ENCODE measurements around the gene SHC2.
"Not testable (repeated sequence)": the region's sequence is repeated elsewhere in the genome, so short reads cannot be mapped to it uniquely, and the experiment has no call there.

The SHC2 gene

DNA sequence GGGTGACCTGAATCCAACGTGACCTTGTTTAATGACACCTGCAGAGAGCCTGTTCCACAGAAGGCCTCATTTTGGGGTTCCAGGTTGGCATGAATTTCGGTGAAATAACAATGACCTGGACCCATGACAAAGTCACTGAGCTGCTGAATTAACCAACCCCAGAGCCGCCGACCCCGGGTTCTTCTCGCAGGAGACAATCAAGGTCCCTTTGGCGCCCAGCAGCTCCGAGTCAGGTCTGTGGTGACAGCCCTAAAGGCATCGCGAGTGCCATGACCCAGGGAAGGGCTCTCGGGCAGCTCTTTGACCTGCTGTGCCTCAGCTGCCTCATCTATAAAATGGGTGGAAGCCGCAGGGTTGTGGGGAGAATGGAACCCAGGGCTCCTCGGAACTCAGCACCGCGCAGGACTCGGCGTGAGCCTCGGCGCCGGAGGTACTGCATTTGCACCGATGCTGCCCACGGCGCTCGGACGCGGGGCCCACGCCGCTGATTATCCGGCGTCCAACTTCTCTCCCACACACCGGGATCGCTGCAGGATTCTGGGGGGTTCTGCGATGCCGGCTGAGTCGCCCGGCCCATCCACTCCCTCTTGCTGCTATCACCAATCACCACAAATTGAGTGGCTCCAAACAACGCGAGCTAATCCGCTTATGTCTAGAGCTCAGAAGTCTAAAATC, 5.7 kb downstream of the SHC2 start:
- TF ChIP-seq CTCF (IDR thresholded peaks at IDR 0.05; ENCODE audit: low read depth, low read length), result no peak
- no peak overlapping the region for H3K4me3 ChIP-seq (ENCODE audit: low read depth, low read length)
- no peak for DNase-seq (ENCODE audit: low read depth, low spot score)
- in situ Hi-C loops (cut with HindIII; ENCODE audit: low sequenced_read_pairs), result no loop called here

DNA sequence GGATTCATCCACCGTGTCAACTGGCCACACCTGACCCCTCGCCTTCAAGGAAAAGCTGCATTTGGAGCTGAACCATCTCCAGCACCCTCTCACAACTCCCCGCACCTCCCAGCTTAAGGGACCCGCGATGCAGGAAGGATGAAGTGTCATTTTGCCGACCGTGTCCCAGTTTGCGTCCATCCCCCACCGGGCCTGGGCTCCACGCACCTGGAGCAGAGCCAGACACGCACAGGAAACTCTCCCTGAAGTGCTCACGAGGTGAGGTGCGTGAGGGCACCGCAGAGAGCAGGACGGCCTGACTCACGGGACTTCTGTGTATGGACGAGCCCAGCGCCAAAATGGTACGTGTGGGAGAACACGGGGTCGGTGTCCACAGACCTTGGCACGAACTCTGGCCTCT, 7.2 kb downstream of the SHC2 start:
- in situ Hi-C loops (cut with HindIII; ENCODE audit: low sequenced_read_pairs), result no loop called here
- no peak for TF ChIP-seq CTCF (IDR thresholded peaks at IDR 0.05; ENCODE audit: low read depth, low read length)
- DNase-seq (ENCODE audit: low read depth, low spot score), result no peak
- no peak overlapping the region for H3K4me3 ChIP-seq (ENCODE audit: low read depth, low read length)

DNA sequence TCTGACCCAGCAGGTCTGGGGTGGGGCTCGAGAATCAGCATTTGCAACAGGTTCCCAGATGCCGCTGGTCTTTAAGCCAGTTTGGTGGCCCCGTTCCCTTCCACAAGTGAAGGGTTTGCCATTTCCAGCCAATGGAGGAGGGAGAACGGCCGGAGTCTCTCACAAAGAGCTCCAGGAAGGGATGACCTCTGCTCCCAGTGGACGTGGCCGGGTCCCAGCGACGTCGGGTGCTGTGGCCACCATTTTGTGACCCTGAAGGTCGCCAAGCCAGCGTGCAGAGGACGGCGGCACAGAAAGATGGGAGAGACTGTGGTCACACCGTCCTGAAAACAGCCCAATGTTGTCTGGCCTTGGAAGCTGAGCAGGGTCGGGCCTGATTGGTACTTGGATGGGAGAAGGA, 8.0 kb downstream of the SHC2 start:
- in situ Hi-C loops (cut with HindIII; ENCODE audit: low sequenced_read_pairs), result no loop called here
- H3K4me3 ChIP-seq (ENCODE audit: low read depth, low read length), result no peak overlapping the region
- no peak for DNase-seq (ENCODE audit: low read depth, low spot score)
- TF ChIP-seq CTCF (IDR thresholded peaks at IDR 0.05; ENCODE audit: low read depth, low read length), result no peak

DNA sequence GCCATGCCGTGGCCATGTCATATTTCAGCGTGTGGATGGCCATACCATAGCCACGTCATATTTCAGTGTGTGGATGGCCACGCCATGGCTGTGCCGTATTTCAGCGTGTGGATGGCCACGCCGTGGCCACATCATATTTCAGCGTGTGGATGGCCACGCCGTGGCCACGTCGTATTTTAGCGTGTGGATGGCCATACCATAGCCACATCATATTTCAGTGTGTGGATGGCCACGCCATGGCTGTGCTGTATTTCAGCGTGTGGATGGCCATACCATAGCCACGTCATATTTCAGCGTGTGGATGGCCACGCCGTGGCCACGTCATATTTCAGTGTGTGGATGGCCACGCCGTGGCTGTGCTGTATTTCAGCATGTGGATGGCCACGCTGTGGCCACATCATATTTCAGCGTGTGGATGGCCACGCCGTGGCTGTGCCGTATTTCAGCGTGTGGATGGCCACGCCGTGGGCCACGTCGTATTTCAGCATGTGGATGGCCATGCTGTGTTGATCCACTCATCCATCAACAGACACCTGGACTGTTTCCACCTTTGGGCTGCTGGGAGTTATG, 9.8 kb downstream of the SHC2 start:
- in situ Hi-C loops (cut with HindIII; ENCODE audit: low sequenced_read_pairs); DNase-seq (ENCODE audit: low read depth, low spot score); H3K4me3 ChIP-seq (ENCODE audit: low read depth, low read length): not testable (repeated sequence)

- H3K4me3 ChIP-seq (ENCODE audit: low read depth, low read length), result no peak overlapping the region
- DNase-seq (ENCODE audit: low read depth, low spot score), result no peak
- TF ChIP-seq CTCF (IDR thresholded peaks at IDR 0.05; ENCODE audit: low read depth, low read length), result no peak
- in situ Hi-C loops (cut with HindIII; ENCODE audit: low sequenced_read_pairs), result no loop called here
Measured at GRCh38 chr19:449916-450315, 10.9 kb downstream of the SHC2 start.

DNA sequence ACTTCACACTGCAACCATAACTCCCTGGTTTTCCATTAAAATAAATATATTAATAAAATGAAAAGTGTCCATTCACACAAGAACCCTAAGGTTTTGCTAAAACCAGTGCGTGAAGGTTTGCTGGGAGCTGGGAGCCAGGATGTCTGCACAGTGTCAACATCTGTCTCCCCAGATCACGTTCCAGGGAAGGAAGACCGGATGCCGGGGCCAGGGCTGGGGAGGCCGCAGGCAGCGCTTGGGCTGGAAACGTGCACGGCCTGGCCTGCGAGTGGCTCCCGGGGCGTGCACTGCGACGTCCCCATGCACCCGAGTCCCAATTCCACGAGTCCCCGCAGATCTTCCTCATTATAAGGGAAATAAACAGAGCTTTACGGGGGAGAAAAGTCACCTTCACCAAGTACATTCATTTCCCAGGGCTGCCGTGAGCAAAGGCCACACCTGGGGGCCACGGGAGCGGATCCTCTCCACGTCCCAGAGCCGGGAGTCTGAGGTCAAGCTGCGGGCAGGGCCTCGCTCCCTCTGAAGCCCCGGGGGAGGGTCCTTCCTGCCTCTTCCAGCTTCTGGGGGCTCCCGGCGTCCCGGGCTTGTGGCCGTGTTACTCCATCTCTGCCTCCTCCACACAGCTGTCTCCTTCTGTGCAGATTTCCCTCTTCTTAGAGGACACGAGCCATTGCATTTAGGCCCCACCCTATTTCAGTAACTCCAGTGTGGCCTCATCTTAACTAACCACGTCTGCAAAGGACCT, 12.8 kb downstream of the SHC2 start:
- no peak overlapping the region for H3K4me3 ChIP-seq (ENCODE audit: low read depth, low read length)
- DNase-seq (ENCODE audit: low read depth, low spot score), result no peak
- in situ Hi-C loops (cut with HindIII; ENCODE audit: low sequenced_read_pairs), result no loop called here
- TF ChIP-seq CTCF (IDR thresholded peaks at IDR 0.05; ENCODE audit: low read depth, low read length), result no peak

- no peak for DNase-seq (ENCODE audit: low read depth, low spot score)
- H3K4me3 ChIP-seq (ENCODE audit: low read depth, low read length), result no peak overlapping the region
- no peak for TF ChIP-seq CTCF (IDR thresholded peaks at IDR 0.05; ENCODE audit: low read depth, low read length)
- in situ Hi-C loops (cut with HindIII; ENCODE audit: low sequenced_read_pairs), result no loop called here
Measured at GRCh38 chr19:447064-447426, 13.8 kb downstream of the SHC2 start.

Data from astrocyte of the spinal cord (primary cell).